BE2C (cell line): ENCODE data around the gene CREB5.

ENCODE experiments used
- DNase-seq: peaks from one replicate; pipeline ENCODE4 v3.0.0-alpha.2; 2020
- H3K27me3 ChIP-seq: fragments of 250-450 bp; sonication (Bioruptor Pico); 2 replicates; pipeline ENCODE4 v1.5.1; 2020; ENCODE audit warnings: mild to moderate bottlenecking
- H3K36me3 ChIP-seq: fragments of 250-450 bp; sonication (Bioruptor Pico); 2 replicates; pipeline ENCODE4 v1.5.1; 2020; ENCODE audit warnings: mild to moderate bottlenecking
- H3K4me1 ChIP-seq: fragments of 250-450 bp; sonication (Bioruptor Pico); 2 replicates; pipeline ENCODE4 v1.5.1; 2020
- H3K4me3 ChIP-seq: 2 replicates; pipeline ENCODE4 v1.5.1; 2011; ENCODE audit warnings: low read depth, low read length
- H3K9me3 ChIP-seq: fragments of 250-450 bp; sonication (Bioruptor Pico); 2 replicates; pipeline ENCODE4 v1.5.1; 2020
- CTCF ChIP-seq: IDR thresholded peaks from 2 replicates; pipeline ENCODE4 v1.5.1; 2012; ENCODE audit warnings: mild to moderate bottlenecking, low read depth, low read length

The CREB5 gene

GRCh38 chr7:28556025-28556424 is 143.7 kb downstream of the CREB5 start:
- DNase-seq = no peak
- Histone ChIP-seq H3K36me3 (no peaks in the 10 kb centered on the region), H3K4me3 (no peak overlapping the region), H3K27me3 (no peaks in the 10 kb centered on the region), H3K9me3 (no peaks in the 10 kb centered on the region), H3K4me1 (peaks cover 11% of the 10 kb centered on the region)
- TF ChIP-seq CTCF = no peak

GRCh38 chr7:28556671-28557070 is 144.4 kb downstream of the CREB5 start:
- DNase-seq = no peak
- H3K9me3 ChIP-seq = no peaks in the 10 kb centered on the region
- no peaks in the 10 kb centered on the region for H3K27me3 ChIP-seq
- TF ChIP-seq CTCF = no peak
- peaks cover 11% of the 10 kb centered on the region for H3K4me1 ChIP-seq
- no peak overlapping the region for H3K4me3 ChIP-seq
- H3K36me3 ChIP-seq = no peaks in the 10 kb centered on the region

- no peaks in the 10 kb centered on the region for H3K9me3 ChIP-seq
- TF ChIP-seq CTCF = no peak
- H3K27me3 ChIP-seq = no peaks in the 10 kb centered on the region
- DNase-seq = no peak
- no peak overlapping the region for H3K4me3 ChIP-seq
- H3K4me1 ChIP-seq = peaks cover 11% of the 10 kb centered on the region
- no peaks in the 10 kb centered on the region for H3K36me3 ChIP-seq
Observed at GRCh38 chr7:28558236-28558635, 145.9 kb downstream of the CREB5 start.

- Histone ChIP-seq H3K27me3 (no peaks in the 10 kb centered on the region), H3K4me3 (no peak overlapping the region), H3K9me3 (no peaks in the 10 kb centered on the region), H3K4me1 (no peaks in the 10 kb centered on the region; the same call in 1 of the 2 replicates), H3K36me3 (no peaks in the 10 kb centered on the region)
- DNase-seq = no peak
- TF ChIP-seq CTCF = no peak
Observed at GRCh38 chr7:28560767-28561166, 148.4 kb downstream of the CREB5 start.

- Histone ChIP-seq H3K4me3 (no peak overlapping the region), H3K9me3 (no peaks in the 10 kb centered on the region), H3K27me3 (no peaks in the 10 kb centered on the region), H3K4me1 (no peaks in the 10 kb centered on the region), H3K36me3 (no peaks in the 10 kb centered on the region)
- no peak for DNase-seq
- no peak for TF ChIP-seq CTCF
Observed at GRCh38 chr7:28564033-28564432, 151.7 kb downstream of the CREB5 start.

- H3K9me3 ChIP-seq = no peaks in the 10 kb centered on the region
- no peaks in the 10 kb centered on the region for H3K36me3 ChIP-seq
- no peak for TF ChIP-seq CTCF
- no peaks in the 10 kb centered on the region for H3K27me3 ChIP-seq
- no peaks in the 10 kb centered on the region for H3K4me1 ChIP-seq
- no peak overlapping the region for H3K4me3 ChIP-seq
- no peak for DNase-seq
Observed at GRCh38 chr7:28564755-28565374, 152.5 kb downstream of the CREB5 start.
